Hematopoietic multipotent progenitor cell treated with erythropoietin and hydrocortisone succinate and interleukin-3 and kit ligand, for 4 days (in vitro differentiated cells): ENCODE data around the gene ADAT3.

ENCODE experiments used
- DNase-seq: peaks from one replicate; pipeline ENCODE4 v3.0.0-alpha.2; 2015

ADAT3 gene

GRCh38 chr19:1942934-1943555 lies 37.8 kb downstream of the ADAT3 start:
- peak; percentile 44 for DNase-seq

GRCh38 chr19:1943661-1944087 lies 38.5 kb downstream of the ADAT3 start:
- no peak for DNase-seq

- peak; percentile 43 for DNase-seq
Measured at GRCh38 chr19:1944088-1944915, 39.1 kb downstream of the ADAT3 start.

GRCh38 chr19:1944916-1945561 lies 39.8 kb downstream of the ADAT3 start:
- no peak for DNase-seq

GRCh38 chr19:1945899-1946298 lies 40.7 kb downstream of the ADAT3 start:
- peak; percentile 38 for DNase-seq

- no peak for DNase-seq
Measured at GRCh38 chr19:1947651-1948209, 42.5 kb downstream of the ADAT3 start.

GRCh38 chr19:1949304-1950101 lies 44.3 kb downstream of the ADAT3 start:
- no peak for DNase-seq

GRCh38 chr19:1950640-1951039 lies 45.4 kb downstream of the ADAT3 start:
- DNase-seq: no peak

GRCh38 chr19:1952635-1953034 lies 47.4 kb downstream of the ADAT3 start:
- no peak for DNase-seq

GRCh38 chr19:1953037-1953436 lies 47.8 kb downstream of the ADAT3 start:
- no peak for DNase-seq

- no peak for DNase-seq
Measured at GRCh38 chr19:1953441-1954094, 48.4 kb downstream of the ADAT3 start.

- no peak for DNase-seq
Measured at GRCh38 chr19:1954532-1954933, 49.3 kb downstream of the ADAT3 start.

GRCh38 chr19:1955171-1956121 lies 50.2 kb downstream of the ADAT3 start:
- peak; percentile 45 for DNase-seq

GRCh38 chr19:1956122-1956494 lies 50.9 kb downstream of the ADAT3 start:
- no peak for DNase-seq

GRCh38 chr19:1956868-1957492 lies 51.8 kb downstream of the ADAT3 start:
- DNase-seq: no peak

- no peak for DNase-seq
Measured at GRCh38 chr19:1957562-1958248, 52.5 kb downstream of the ADAT3 start.

- DNase-seq: no peak
Measured at GRCh38 chr19:1959928-1960589, 54.9 kb downstream of the ADAT3 start.

- no peak for DNase-seq
Measured at GRCh38 chr19:1961000-1961883, 56.0 kb downstream of the ADAT3 start.
